Mesenchymal stem cell (in vitro differentiated cells and primary cell): Measurements from ENCODE around the gene ALAD.

Source experiments
- DNase-seq: peaks from one replicate; pipeline ENCODE4 v3.0.0-alpha.2; 2013
- H2AFZ ChIP-seq: one replicate; pipeline ENCODE4 v1.6.1; 2013; ENCODE audit warnings: low read depth, mild to moderate bottlenecking, control low read depth, inconsistent platforms, low read length, moderate library complexity
- H2AK5ac ChIP-seq: 2 replicates; pipeline ENCODE4 v1.6.1; 2013; ENCODE audit warnings: low read length, moderate library complexity, mild to moderate bottlenecking, inconsistent platforms; ENCODE audit not compliant: severe bottlenecking
- H2BK120ac ChIP-seq: one replicate; pipeline ENCODE4 v1.6.1; 2013; ENCODE audit warnings: low read depth, mild to moderate bottlenecking, inconsistent platforms, low read length, moderate library complexity
- H2BK12ac ChIP-seq, 2 experiments: one replicate each; pipeline ENCODE4 v1.6.1; 2013; ENCODE audit warnings: inconsistent platforms in 2 of 2, low read length in 2 of 2, mild to moderate bottlenecking in 2 of 2, moderate library complexity in 2 of 2, control low read depth in 1 of 2
- H2BK15ac ChIP-seq: one replicate; pipeline ENCODE4 v1.6.1; 2013; ENCODE audit warnings: mild to moderate bottlenecking, low read depth, inconsistent platforms; ENCODE audit not compliant: poor library complexity, severe bottlenecking
- H2BK5ac ChIP-seq: 2 replicates; pipeline ENCODE4 v1.6.1; 2013; ENCODE audit warnings: low read depth, mild to moderate bottlenecking, low read length, control low read depth, inconsistent platforms; ENCODE audit not compliant: poor library complexity, severe bottlenecking
- H3K14ac ChIP-seq, 2 experiments: one replicate each; pipeline ENCODE4 v1.6.1; 2013; ENCODE audit warnings: inconsistent platforms in 2 of 2, low read length in 2 of 2, control low read depth in 1 of 2, mild to moderate bottlenecking in 1 of 2, moderate library complexity in 1 of 2
- H3K18ac ChIP-seq, 2 experiments: one replicate each; pipeline ENCODE4 v1.6.1; 2013; ENCODE audit warnings: inconsistent platforms in 2 of 2, low read length in 2 of 2, control low read depth in 1 of 2, low read depth in 1 of 2, mild to moderate bottlenecking in 1 of 2
- H3K23ac ChIP-seq, 2 experiments: one replicate each; pipeline ENCODE4 v1.6.1; 2013; ENCODE audit warnings: inconsistent platforms in 2 of 2, low read length in 2 of 2, mild to moderate bottlenecking in 2 of 2, moderate library complexity in 2 of 2, control low read depth in 1 of 2
- H3K27ac ChIP-seq: 2 replicates; pipeline ENCODE4 v1.5.1; 2013; ENCODE audit warnings: mild to moderate bottlenecking, moderate library complexity, low read length, control low read depth, inconsistent platforms; ENCODE audit not compliant: poor library complexity, severe bottlenecking
- H3K27me3 ChIP-seq, 2 experiments: 2 replicates each; pipeline versions ENCODE4 v1.6.1 to v1.7.0; 2013; ENCODE audit warnings: low read length in 2 of 2, mild to moderate bottlenecking in 2 of 2, moderate library complexity in 2 of 2, control low read depth in 1 of 2, inconsistent platforms in 1 of 2; ENCODE audit not compliant: control insufficient read depth in 1 of 2, insufficient read depth in 1 of 2
- H3K36me3 ChIP-seq, 2 experiments: 2 replicates each; pipeline versions ENCODE4 v1.6.1 to v1.7.0; 2013; ENCODE audit warnings: low read length in 2 of 2, control low read depth in 1 of 2, inconsistent platforms in 1 of 2, low read depth in 1 of 2, mild to moderate bottlenecking in 1 of 2; ENCODE audit not compliant: insufficient read depth in 2 of 2, control insufficient read depth in 1 of 2
- H3K4ac ChIP-seq, 2 experiments: one replicate each; pipeline ENCODE4 v1.6.1; 2013; ENCODE audit warnings: inconsistent platforms in 2 of 2, low read length in 2 of 2, mild to moderate bottlenecking in 2 of 2, moderate library complexity in 2 of 2, control low read depth in 1 of 2, low read depth in 1 of 2
- H3K4me1 ChIP-seq: 2 replicates; pipeline ENCODE4 v1.6.1; 2013; ENCODE audit warnings: low read depth, low read length, control low read depth; ENCODE audit not compliant: control insufficient read depth, insufficient read depth
- H3K4me2 ChIP-seq: 2 replicates; pipeline ENCODE4 v1.6.1; 2013; ENCODE audit warnings: low read length, mild to moderate bottlenecking, inconsistent platforms; ENCODE audit not compliant: poor library complexity, severe bottlenecking
- H3K4me3 ChIP-seq, 2 experiments: 2 replicates each; pipeline versions ENCODE4 v1.5.1 to v1.7.0; 2013; ENCODE audit warnings: low read length in 2 of 2, mild to moderate bottlenecking in 2 of 2, control low read depth in 1 of 2, low read depth in 1 of 2; ENCODE audit not compliant: insufficient read depth in 1 of 2
- H3K79me1 ChIP-seq: replicated peaks from 2 replicates; pipeline ENCODE4 v1.6.1; 2013; ENCODE audit warnings: mild to moderate bottlenecking, control low read depth, low read length, inconsistent platforms; ENCODE audit not compliant: poor library complexity, severe bottlenecking
- H3K9ac ChIP-seq: 2 replicates; pipeline ENCODE4 v1.7.0; 2013; ENCODE audit warnings: mild to moderate bottlenecking, low read length, moderate library complexity
- H3K9me3 ChIP-seq: 2 replicates; pipeline ENCODE4 v1.7.0; 2013; ENCODE audit warnings: mild to moderate bottlenecking, low read length; ENCODE audit not compliant: control insufficient read depth
- H4K8ac ChIP-seq: one replicate; pipeline ENCODE4 v1.6.1; 2013; ENCODE audit warnings: inconsistent platforms, mild to moderate bottlenecking, low read length, moderate library complexity
- H4K91ac ChIP-seq: one replicate; pipeline ENCODE4 v1.6.1; 2013; ENCODE audit warnings: mild to moderate bottlenecking, low read length, inconsistent platforms
- WGBS: methylation state at CpG from one replicate; pipeline ENCODE4 v1.1.7; 2013; ENCODE audit warnings: mixed read lengths; 5-methylcytosine and 5-hydroxymethylcytosine counted together

The ALAD gene

GRCh38 chr9:113363336-113363735, 37.7 kb downstream of the ALAD start:
- no peak for DNase-seq
- H2BK15ac ChIP-seq = no peak overlapping the region
- H4K8ac ChIP-seq = no peak overlapping the region
- H3K23ac ChIP-seq = no peak overlapping the region
- no peak overlapping the region for H3K4me3 ChIP-seq
- H4K91ac ChIP-seq = no peak overlapping the region
- no peak overlapping the region for H3K9ac ChIP-seq
- H3K79me1 ChIP-seq = no peaks in the 10 kb centered on the region
- H3K36me3 ChIP-seq = no peaks in the 10 kb centered on the region
- H2BK5ac ChIP-seq = no peak overlapping the region
- H3K4ac ChIP-seq = no peak overlapping the region
- peaks cover 0 to 4% of the 10 kb centered on the region in 2 experiments for H3K27me3 ChIP-seq
- H3K27ac ChIP-seq = no peak overlapping the region
- no peak overlapping the region for H2BK120ac ChIP-seq
- H3K4me1 ChIP-seq = peaks cover 8% of the 10 kb centered on the region
- no peak overlapping the region for H3K18ac ChIP-seq
- H2AK5ac ChIP-seq = no peak overlapping the region
- 85% methylated on average over 3 of the region's 3 CpGs for WGBS
- no peaks in the 10 kb centered on the region for H3K9me3 ChIP-seq
- no peak overlapping the region for H3K14ac ChIP-seq
- no peak overlapping the region for H2AFZ ChIP-seq
- no peak overlapping the region for H2BK12ac ChIP-seq
- no peak overlapping the region for H3K4me2 ChIP-seq

- Histone ChIP-seq H3K36me3 (no peaks in the 10 kb centered on the region), H3K9me3 (no peaks in the 10 kb centered on the region), H2AK5ac (no peak overlapping the region), H3K4me3 (peak overlapping the region in 1 of 2 experiments; percentile 26), H2BK15ac (no peak overlapping the region), H3K23ac (no peak overlapping the region), H3K4me2 (no peak overlapping the region), H3K9ac (no peak overlapping the region), H2BK5ac (no peak overlapping the region), H2BK120ac (no peak overlapping the region), H2BK12ac (no peak overlapping the region), H4K8ac (no peak overlapping the region), H3K4ac (no peak overlapping the region), H3K18ac (no peak overlapping the region), H3K27me3 (peaks cover 6 to 10% of the 10 kb centered on the region in 2 experiments), H4K91ac (no peak overlapping the region), H2AFZ (no peak overlapping the region), H3K79me1 (no peaks in the 10 kb centered on the region), H3K27ac (no peak overlapping the region), H3K14ac (no peak overlapping the region), H3K4me1 (peaks cover 8% of the 10 kb centered on the region)
- WGBS = 69% methylated on average over 5 of the region's 7 CpGs
- no peak for DNase-seq
These were observed 39.6 kb downstream of the ALAD start for GRCh38 chr9:113361304-113362018.

- no peak overlapping the region for H3K18ac ChIP-seq
- H4K8ac ChIP-seq = no peak overlapping the region
- no peak overlapping the region for H3K9ac ChIP-seq
- H2AFZ ChIP-seq = no peak overlapping the region
- H3K4me2 ChIP-seq = no peak overlapping the region
- H2BK15ac ChIP-seq = no peak overlapping the region
- no peak overlapping the region for H3K27ac ChIP-seq
- no peak overlapping the region for H4K91ac ChIP-seq
- no peak overlapping the region for H3K4ac ChIP-seq
- H3K23ac ChIP-seq = no peak overlapping the region
- H3K9me3 ChIP-seq = no peaks in the 10 kb centered on the region
- H3K4me1 ChIP-seq = peaks cover 8% of the 10 kb centered on the region
- H2AK5ac ChIP-seq = no peak overlapping the region
- no peak overlapping the region for H3K4me3 ChIP-seq
- peaks cover 12% of the 10 kb centered on the region in 2 experiments for H3K27me3 ChIP-seq
- no peak overlapping the region for H2BK5ac ChIP-seq
- no peak overlapping the region for H2BK120ac ChIP-seq
- 85% methylated on average over 15 of the region's 15 CpGs for WGBS
- H3K14ac ChIP-seq = no peak overlapping the region
- H3K36me3 ChIP-seq = no peaks in the 10 kb centered on the region
- H3K79me1 ChIP-seq = no peaks in the 10 kb centered on the region
- no peak overlapping the region for H2BK12ac ChIP-seq
- DNase-seq = no peak
These were observed 40.7 kb downstream of the ALAD start for GRCh38 chr9:113360242-113360842.

GRCh38 chr9:113359385-113359784, 41.7 kb downstream of the ALAD start:
- Histone ChIP-seq H3K9ac (no peak overlapping the region), H3K4me3 (no peak overlapping the region), H3K4ac (no peak overlapping the region), H4K91ac (no peak overlapping the region), H3K18ac (no peak overlapping the region), H2BK120ac (no peak overlapping the region), H3K4me2 (no peak overlapping the region), H3K4me1 (peaks cover 8% of the 10 kb centered on the region), H3K23ac (no peak overlapping the region), H3K27me3 (peaks cover 21% of the 10 kb centered on the region in 2 experiments), H3K9me3 (no peaks in the 10 kb centered on the region), H2AFZ (no peak overlapping the region), H3K27ac (no peak overlapping the region), H2BK15ac (no peak overlapping the region), H3K14ac (no peak overlapping the region), H3K79me1 (no peaks in the 10 kb centered on the region), H4K8ac (no peak overlapping the region), H2AK5ac (no peak overlapping the region), H3K36me3 (no peaks in the 10 kb centered on the region), H2BK12ac (no peak overlapping the region), H2BK5ac (no peak overlapping the region)
- 89% methylated on average over 1 of the region's 1 CpG for WGBS
- DNase-seq = no peak
